ENCODE results near the gene DGCR2. TPM values are rescaled to one million over a fixed set of nuclear protein-coding genes. Genes with fewer than 3 reads are reported as not detected.
"Not testable (repeated sequence)": the region's sequence is repeated elsewhere in the genome, so short reads cannot be mapped to it uniquely, and the experiment has no call there.

Gene DGCR2
- total and polyA plus RNA-seq, 3 donors from 2014 or later, result 64.6 to 106 (median 89.5) TPM

DNA sequence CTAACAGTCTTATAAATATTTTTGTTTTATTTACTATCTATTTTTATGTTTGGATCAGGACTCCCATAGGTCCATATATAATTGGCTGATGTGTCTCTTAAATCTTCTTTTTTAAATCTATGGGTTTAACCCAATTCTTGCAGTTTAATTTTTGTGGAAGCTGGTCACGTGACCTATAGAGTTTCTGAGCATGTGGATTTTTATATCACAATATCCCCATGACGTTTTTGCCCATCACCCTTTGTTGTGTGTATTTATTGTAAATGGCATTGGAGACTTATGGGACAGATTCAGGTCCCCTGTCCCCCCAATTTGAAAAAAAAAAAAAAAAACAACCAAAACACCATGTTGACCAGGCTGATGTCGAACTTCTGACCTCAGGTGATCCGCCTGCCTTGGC, 107.3 kb downstream of the DGCR2 start:
- H3K4me3 ChIP-seq, result no peak overlapping the region

GRCh38 chr22:19013881-19014598, 108.2 kb downstream of the DGCR2 start:
- intact Hi-C loops (cut with DNase I; ENCODE audit: low total_unique reads); H3K36me3 ChIP-seq (ENCODE audit: low read depth, missing control alignments); H3K27ac ChIP-seq; H3K27me3 ChIP-seq; DNase-seq; H3K4me1 ChIP-seq; H3K9me3 ChIP-seq; H3K4me3 ChIP-seq: not testable (repeated sequence)
- WGBS, 2 donors, result 88 to 91% methylated on average over 11 of the region's 11 CpGs

More for the DNA sequence above, 107.3 kb downstream of the DGCR2 start:
- intact Hi-C loops (cut with DNase I; ENCODE audit: low total_unique reads), result no loop called here
- no peak for DNase-seq
- H3K9me3 ChIP-seq, result no peaks in the 10 kb centered on the region
- H3K27ac ChIP-seq, result no peak overlapping the region
- no peaks in the 10 kb centered on the region for H3K36me3 ChIP-seq (ENCODE audit: low read depth, missing control alignments)
- WGBS, 2 donors, result 83 to 84% methylated on average over 4 of the region's 4 CpGs
- no peaks in the 10 kb centered on the region for H3K27me3 ChIP-seq
- H3K4me1 ChIP-seq, result no peaks in the 10 kb centered on the region
- TF ChIP-seq POLR2A (IDR thresholded peaks at IDR 0.05), result no peak
- no peak for TF ChIP-seq CTCF (IDR thresholded peaks at IDR 0.05)

- H3K9me3 ChIP-seq; H3K4me3 ChIP-seq; intact Hi-C loops (cut with DNase I; ENCODE audit: low total_unique reads); H3K27me3 ChIP-seq; DNase-seq; H3K36me3 ChIP-seq (ENCODE audit: low read depth, missing control alignments); H3K4me1 ChIP-seq; H3K27ac ChIP-seq: not testable (repeated sequence)
- 94 to 95% methylated on average over 7 of the region's 7 CpGs for WGBS, 2 donors
Measured at GRCh38 chr22:19013411-19013810, 108.8 kb downstream of the DGCR2 start.

DNA sequence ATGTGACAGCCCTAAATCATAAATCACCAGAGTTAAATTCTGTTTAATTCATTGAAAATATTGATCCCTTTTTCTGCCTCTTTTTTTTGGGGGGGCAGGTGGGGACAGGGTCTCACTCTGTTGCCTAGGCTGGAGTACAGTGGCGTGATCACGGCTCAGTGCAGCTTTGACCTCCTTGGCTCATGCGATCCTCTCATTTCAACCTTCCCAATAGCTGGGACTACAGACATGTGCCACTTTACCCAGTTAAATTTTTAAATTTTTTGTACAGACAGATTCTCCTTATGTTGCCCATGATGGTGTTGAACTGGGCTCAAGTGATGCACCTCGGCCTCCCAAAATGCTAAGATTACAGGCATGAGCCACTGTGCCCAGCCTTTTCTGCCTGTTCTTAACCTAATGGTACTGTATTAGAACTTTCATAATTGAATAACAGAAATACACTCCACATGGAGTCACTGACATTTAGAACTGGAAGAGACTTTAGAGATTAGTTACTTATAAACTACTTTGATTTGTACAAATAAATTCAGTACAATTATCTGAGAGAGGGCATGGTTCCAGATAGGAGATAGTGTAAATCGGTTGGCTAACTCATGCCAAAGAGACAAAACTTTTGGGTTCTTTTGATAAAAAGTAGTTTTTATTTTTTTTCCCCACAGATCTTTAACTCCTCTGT, 109.8 kb downstream of the DGCR2 start:
- no peak overlapping the region for H3K27ac ChIP-seq
- no peak for DNase-seq
- intact Hi-C loops (cut with DNase I; ENCODE audit: low total_unique reads), result no loop called here
- no peaks in the 10 kb centered on the region for H3K9me3 ChIP-seq
- no peaks in the 10 kb centered on the region for H3K36me3 ChIP-seq (ENCODE audit: low read depth, missing control alignments)
- TF ChIP-seq CTCF (IDR thresholded peaks at IDR 0.05) (no peak), POLR2A (IDR thresholded peaks at IDR 0.05) (no peak)
- H3K4me3 ChIP-seq, result no peak overlapping the region
- WGBS, 2 donors, result 77 to 80% methylated on average over 5 of the region's 5 CpGs
- H3K27me3 ChIP-seq, result no peaks in the 10 kb centered on the region
- H3K4me1 ChIP-seq, result no peaks in the 10 kb centered on the region

- H3K27ac ChIP-seq; H3K36me3 ChIP-seq (ENCODE audit: low read depth, missing control alignments); intact Hi-C loops (cut with DNase I; ENCODE audit: low total_unique reads); H3K4me3 ChIP-seq; DNase-seq; H3K27me3 ChIP-seq; H3K4me1 ChIP-seq; H3K9me3 ChIP-seq: not testable (repeated sequence)
- WGBS, 2 donors, result 93 to 95% methylated on average over 9 of the region's 9 CpGs
Measured at GRCh38 chr22:19011611-19012010, 110.6 kb downstream of the DGCR2 start.

GRCh38 chr22:19011075-19011474, 111.1 kb downstream of the DGCR2 start:
- no peak for DNase-seq
- intact Hi-C loops (cut with DNase I; ENCODE audit: low total_unique reads), result no loop called here
- H3K9me3 ChIP-seq, result no peaks in the 10 kb centered on the region
- H3K36me3 ChIP-seq (ENCODE audit: low read depth, missing control alignments), result no peaks in the 10 kb centered on the region
- no peak overlapping the region for H3K4me3 ChIP-seq
- no peaks in the 10 kb centered on the region for H3K4me1 ChIP-seq
- WGBS, 2 donors, result 79% methylated on average over 2 of the region's 2 CpGs
- no peaks in the 10 kb centered on the region for H3K27me3 ChIP-seq
- no peak overlapping the region for H3K27ac ChIP-seq
- TF ChIP-seq CTCF (IDR thresholded peaks at IDR 0.05), result no peak
- TF ChIP-seq POLR2A (IDR thresholded peaks at IDR 0.05), result no peak
